IMR-90 (cell line): ENCODE measurements around the gene ATG9B.

Experiments
- CTCF ChIP-seq: conservative IDR thresholded peaks from 2 replicates; pipeline ENCODE4 v1.5.1; 2012; ENCODE audit warnings: mild to moderate bottlenecking, low read depth, low read length, improper control_type of control experiment
- ELK1 ChIP-seq: fragments of 150-350 bp; IDR thresholded peaks from 2 replicates; pipeline ENCODE4 v1.6.1; 2016; ENCODE audit warnings: low read depth, mild to moderate bottlenecking, low read length, moderate library complexity, borderline replicate concordance
- POLR2A ChIP-seq: IDR thresholded peaks from 2 replicates; pipeline ENCODE4 v1.6.1; 2012; ENCODE audit warnings: mild to moderate bottlenecking, low read depth, low read length
- RAD21 ChIP-seq: IDR thresholded peaks from 2 replicates; pipeline ENCODE4 v1.6.1; 2012; ENCODE audit warnings: low read length, improper control_type of control experiment

GRCh38 chr7:150969475-150969874 lies 54.8 kb downstream of the ATG9B start:
- TF ChIP-seq CTCF (no peak), POLR2A (no peak), RAD21 (no peak), ELK1 (no peak)
